HepG2 (cell line): Measurements from ENCODE around the gene SLC9A1. TPM values are rescaled to one million over a fixed set of nuclear protein-coding genes. Genes with fewer than 3 reads are reported as not detected.

Experiments used
- GATA4 ChIP-seq: sonication (generic); IDR thresholded peaks from 2 replicates; pipeline ENCODE4 v1.6.1; 2016; ENCODE audit warnings: antibody characterized with exemption, low read depth, borderline replicate concordance
- GFI1 ChIP-seq: sonication (generic); formaldehyde crosslinking; IDR thresholded peaks from 2 replicates; pipeline ENCODE4 v1.5.0; 2020; ENCODE audit warnings: missing genetic modification reagents, mild to moderate bottlenecking, borderline replicate concordance
- MTA1 ChIP-seq: sonication (generic); formaldehyde crosslinking; IDR thresholded peaks from 2 replicates; pipeline ENCODE4 v1.4.0; 2020; ENCODE audit warnings: missing genetic modification reagents, mild to moderate bottlenecking, borderline replicate concordance
- PAXIP1 ChIP-seq: sonication (generic); formaldehyde crosslinking; conservative IDR thresholded peaks from 2 replicates; pipeline ENCODE4 v1.4.0; 2020; ENCODE audit warnings: mild to moderate bottlenecking, missing genetic modification reagents, moderate library complexity
- RARA ChIP-seq: IDR thresholded peaks from 2 replicates; pipeline ENCODE4 v1.6.1; 2016; ENCODE audit warnings: missing genetic modification reagents, missing compliant biosample characterization
- SMARCE1 ChIP-seq: fragments of 450-650 bp; IDR thresholded peaks from 2 replicates; pipeline ENCODE4 v1.6.1; 2017; ENCODE audit warnings: borderline replicate concordance
- SNAPC5 ChIP-seq: sonication (generic); formaldehyde crosslinking; IDR thresholded peaks from 2 replicates; pipeline ENCODE4 v1.8.1; 2023; ENCODE audit warnings: mild to moderate bottlenecking, missing genetic modification reagents, borderline replicate concordance
- XBP1 ChIP-seq: sonication (generic); formaldehyde crosslinking; IDR thresholded peaks from 2 replicates; pipeline ENCODE4 v1.5.0; 2020; ENCODE audit warnings: missing genetic modification reagents
- YEATS4 ChIP-seq: sonication (generic); formaldehyde crosslinking; IDR thresholded peaks from 2 replicates; pipeline ENCODE4 v1.4.0; 2020; ENCODE audit warnings: missing genetic modification reagents, borderline replicate concordance
- ZBTB38 ChIP-seq: sonication (generic); formaldehyde crosslinking; IDR thresholded peaks from 2 replicates; pipeline ENCODE4 v1.5.1; 2020; ENCODE audit warnings: mild to moderate bottlenecking, missing genetic modification reagents
- ZFP36 ChIP-seq: fragments of 150-350 bp; IDR thresholded peaks from 2 replicates; pipeline ENCODE4 v1.6.1; 2018; ENCODE audit warnings: borderline replicate concordance, low read length, low read depth; ENCODE audit not compliant: partially characterized antibody
- ZHX1 ChIP-seq: sonication (generic); formaldehyde crosslinking; IDR thresholded peaks from 2 replicates; pipeline ENCODE4 v1.8.1; 2022; ENCODE audit warnings: low read depth, mild to moderate bottlenecking, missing genetic modification reagents
- ZNF17 ChIP-seq: sonication (generic); formaldehyde crosslinking; IDR thresholded peaks from 2 replicates; pipeline ENCODE4 v1.5.0; 2020; ENCODE audit warnings: mild to moderate bottlenecking, missing genetic modification reagents
- ZNF609 ChIP-seq: sonication (generic); formaldehyde crosslinking; IDR thresholded peaks from 2 replicates; pipeline ENCODE4 v1.4.0; 2020; ENCODE audit warnings: mild to moderate bottlenecking, missing genetic modification reagents, borderline replicate concordance
- polyA plus RNA-seq, 8 experiments: library from polyadenylated mRNA; depleted of rRNA in 3 of 8; stranded (reverse) in 7 of 8; unstranded in 1 of 8; fragments of >200 nt; fragmentation: Illumina TruSeq in 4 of 8; extraction: Trizol in 4 of 8; gene quantifications; 2 replicates each; pipeline versions ENCODE4 v1.2.1 to v1.2.3, GENCODE V29; 2011 to 2016; ENCODE audit warnings: low read depth in 4 of 8, missing spikeins in 1 of 8, mixed read lengths in 1 of 8; ENCODE audit not compliant: insufficient read depth in 1 of 8
- total RNA-seq, 5 experiments: library from RNA; depleted of rRNA; stranded (reverse); fragments of >200 nt; fragmentation: Illumina TruSeq; extraction: Trizol; gene quantifications; 2 replicates each; pipeline ENCODE4 v1.2.3, GENCODE V29; 2016; ENCODE audit warnings: low read depth in 1 of 5

The SLC9A1 gene
- total and polyA plus RNA-seq, 2 of the 13 experiments (the other 11 are each of a cell fraction or from before 2014, with no cell fraction given) = 1.4 to 2.9 TPM

- no peak for TF ChIP-seq ZHX1 (CRISPR knock-in tag)
- TF ChIP-seq MTA1 = no peak
- TF ChIP-seq PAXIP1 (CRISPR knock-in tag) = no peak
- 0 out of 2 replicates have a peak, but pooled peaks have one; percentile 28 for TF ChIP-seq RARA (CRISPR knock-in tag)
- TF ChIP-seq SMARCE1 = no peak
- TF ChIP-seq XBP1 (CRISPR knock-in tag) = no peak
- TF ChIP-seq GFI1 (CRISPR knock-in tag) = no peak
- no peak for TF ChIP-seq ZFP36
- TF ChIP-seq GATA4 = no peak
- TF ChIP-seq YEATS4 = no peak
- TF ChIP-seq SNAPC5 (CRISPR knock-in tag) = no peak
- peak; percentile 78 for TF ChIP-seq ZBTB38 (CRISPR knock-in tag)
- no peak for TF ChIP-seq ZNF17 (CRISPR knock-in tag)
- no peak for TF ChIP-seq ZNF609 (CRISPR knock-in tag)
Measured at GRCh38 chr1:27111626-27112573, 43.0 kb downstream of the SLC9A1 start (continued).
